Activated CD8-positive, alpha-beta memory T cell treated with anti-CD3 and anti-CD28 coated beads, Interleukin-2, amount 50 U/mL, for 1 hour (primary cell): ENCODE measurements around the gene KCNG2.

Source experiments
- DNase-seq: peaks from one replicate; pipeline ENCODE4 v3.0.0-alpha.2; 2020; ENCODE audit errors: extremely low read depth

Gene KCNG2

DNA sequence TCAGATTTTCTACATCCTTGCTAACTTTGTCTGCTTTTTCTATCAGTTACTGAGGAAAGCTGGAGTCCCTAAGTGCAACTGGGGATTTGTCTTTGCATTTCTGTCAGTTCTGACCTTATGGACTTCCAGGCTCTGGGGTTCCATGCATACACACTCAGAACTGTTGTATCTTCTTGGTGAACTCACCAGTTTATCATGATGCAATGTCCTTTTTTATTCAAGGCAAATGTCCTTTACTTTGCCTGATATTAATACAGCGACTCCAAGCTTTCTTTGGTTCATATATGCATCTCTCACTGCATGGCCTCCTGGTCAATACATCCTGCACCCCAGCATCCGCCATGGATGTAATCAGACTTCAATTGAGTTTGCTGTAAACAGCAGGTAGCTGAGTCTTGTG is 109.0 kb downstream of the KCNG2 start:
- DNase-seq: no peak

DNA sequence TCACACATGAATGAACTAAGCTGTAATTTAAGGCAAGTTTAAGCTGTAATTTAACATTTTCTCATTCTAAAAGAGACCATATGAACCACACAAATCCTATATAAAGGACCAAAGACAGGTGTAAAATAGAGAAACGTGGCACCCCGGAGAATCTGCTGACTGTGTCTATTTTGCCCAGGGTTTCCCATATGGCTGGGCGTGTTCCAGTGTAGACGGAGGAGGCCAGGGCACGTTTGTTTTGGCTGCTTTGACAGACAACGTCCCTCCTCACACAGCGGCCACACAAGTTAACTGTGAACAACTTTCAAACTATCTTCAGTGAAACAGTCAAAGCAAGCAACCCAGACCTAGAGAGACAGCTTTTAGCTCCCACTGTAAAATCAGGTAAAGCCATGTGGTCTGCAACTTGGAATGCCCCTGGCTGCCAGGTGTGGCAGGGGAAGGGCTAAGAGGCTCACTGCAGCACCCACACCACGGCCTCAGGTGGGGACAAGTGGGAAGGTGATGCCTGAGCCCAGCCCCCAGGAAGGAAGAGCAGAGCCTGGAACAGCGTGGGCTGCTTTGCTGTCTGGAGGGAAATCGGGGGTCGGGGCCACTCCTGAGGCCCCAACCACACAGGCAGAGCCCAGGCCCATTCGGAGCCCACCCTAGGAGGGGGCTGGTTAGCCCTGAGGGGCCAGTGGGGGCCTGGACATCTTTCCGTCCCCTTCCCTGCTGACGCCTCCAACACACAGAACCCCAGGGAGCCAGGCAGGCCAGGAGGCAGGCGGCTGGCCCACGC is 113.0 kb downstream of the KCNG2 start:
- DNase-seq: no peak

- no peak for DNase-seq
Observed at GRCh38 chr18:79911344-79912270, 113.9 kb downstream of the KCNG2 start.

DNA sequence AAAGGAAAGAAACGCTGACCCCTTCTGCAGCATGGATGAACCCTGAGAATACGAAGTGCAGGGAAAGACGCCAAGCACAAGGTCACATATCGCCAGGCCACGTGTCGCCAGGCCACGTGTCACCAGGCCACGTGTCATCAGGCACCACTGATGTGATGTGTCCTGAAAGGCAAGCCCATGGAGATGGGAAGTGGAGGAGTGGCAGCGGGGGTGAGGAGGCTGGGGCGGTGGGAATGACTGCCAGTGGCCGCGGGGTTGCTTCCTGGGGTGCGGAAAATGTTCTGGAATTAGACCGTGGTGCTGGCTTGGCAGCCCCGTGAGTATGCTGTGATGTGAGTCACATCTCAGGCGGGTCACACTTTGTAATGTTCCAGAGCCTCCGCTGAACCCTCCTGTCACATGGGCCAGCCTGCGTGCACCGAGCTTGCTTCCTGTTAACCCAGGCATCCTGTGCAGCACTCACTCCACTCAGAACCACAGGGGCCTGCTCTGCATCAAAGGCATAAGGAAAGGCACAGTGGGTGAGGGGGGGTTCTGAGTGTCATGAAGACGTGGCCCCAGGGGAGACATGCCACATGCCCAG is 114.8 kb downstream of the KCNG2 start:
- DNase-seq: peak; percentile 34

- no peak for DNase-seq
Observed at GRCh38 chr18:79912994-79913831, 115.5 kb downstream of the KCNG2 start.

- DNase-seq: no peak
Observed at GRCh38 chr18:79914614-79915160, 116.9 kb downstream of the KCNG2 start.

DNA sequence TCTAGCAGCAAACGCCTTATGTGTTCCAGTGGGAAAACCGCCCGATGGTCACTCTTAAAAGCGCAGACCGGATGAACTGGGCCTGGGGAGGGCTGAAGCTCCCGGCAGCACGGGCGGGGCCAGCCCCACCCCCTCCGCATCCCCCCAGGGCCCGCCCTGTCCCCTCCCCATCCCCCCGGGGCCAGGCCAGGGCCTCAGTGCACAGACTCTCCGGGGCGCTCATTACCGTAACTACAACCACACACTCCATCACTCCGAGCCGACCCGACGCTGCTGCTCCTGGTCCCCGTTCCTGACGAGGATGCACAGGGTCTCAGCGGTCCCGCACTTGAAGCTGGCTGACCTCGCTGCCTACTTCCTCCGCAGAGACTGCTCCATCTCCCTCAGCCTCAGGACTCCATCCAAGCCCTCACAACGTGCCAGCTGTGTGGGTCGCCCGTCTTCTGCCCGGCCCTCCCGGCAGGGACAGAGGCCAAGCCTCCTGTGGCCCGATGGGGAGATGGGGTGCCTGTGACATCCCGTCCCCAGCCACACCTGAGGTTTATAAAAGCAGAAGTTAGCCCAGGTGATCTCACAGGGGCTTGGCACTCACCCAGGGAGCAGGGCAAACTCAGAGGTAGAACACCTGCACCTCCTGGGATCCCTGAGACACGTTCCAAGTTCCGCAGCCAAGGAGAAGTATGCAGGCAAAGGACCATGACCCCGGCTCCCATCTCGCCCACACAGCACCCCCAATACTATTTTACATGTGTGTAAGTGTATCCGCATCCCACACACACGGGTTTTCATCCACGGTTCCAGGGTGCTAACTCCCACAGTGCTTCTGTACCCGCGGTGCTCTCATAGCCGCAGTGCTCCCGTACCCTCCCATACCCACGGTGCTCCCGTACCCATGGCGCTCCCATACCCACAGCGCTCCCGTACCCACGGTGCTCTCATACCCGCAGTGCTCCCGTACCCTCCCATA is 117.7 kb downstream of the KCNG2 start:
- DNase-seq: no peak

GRCh38 chr18:79916128-79916494 is 118.4 kb downstream of the KCNG2 start:
- DNase-seq: no peak

GRCh38 chr18:79916546-79917168 is 118.9 kb downstream of the KCNG2 start:
- no peak for DNase-seq

GRCh38 chr18:79917169-79917852 is 119.6 kb downstream of the KCNG2 start:
- DNase-seq: no peak

DNA sequence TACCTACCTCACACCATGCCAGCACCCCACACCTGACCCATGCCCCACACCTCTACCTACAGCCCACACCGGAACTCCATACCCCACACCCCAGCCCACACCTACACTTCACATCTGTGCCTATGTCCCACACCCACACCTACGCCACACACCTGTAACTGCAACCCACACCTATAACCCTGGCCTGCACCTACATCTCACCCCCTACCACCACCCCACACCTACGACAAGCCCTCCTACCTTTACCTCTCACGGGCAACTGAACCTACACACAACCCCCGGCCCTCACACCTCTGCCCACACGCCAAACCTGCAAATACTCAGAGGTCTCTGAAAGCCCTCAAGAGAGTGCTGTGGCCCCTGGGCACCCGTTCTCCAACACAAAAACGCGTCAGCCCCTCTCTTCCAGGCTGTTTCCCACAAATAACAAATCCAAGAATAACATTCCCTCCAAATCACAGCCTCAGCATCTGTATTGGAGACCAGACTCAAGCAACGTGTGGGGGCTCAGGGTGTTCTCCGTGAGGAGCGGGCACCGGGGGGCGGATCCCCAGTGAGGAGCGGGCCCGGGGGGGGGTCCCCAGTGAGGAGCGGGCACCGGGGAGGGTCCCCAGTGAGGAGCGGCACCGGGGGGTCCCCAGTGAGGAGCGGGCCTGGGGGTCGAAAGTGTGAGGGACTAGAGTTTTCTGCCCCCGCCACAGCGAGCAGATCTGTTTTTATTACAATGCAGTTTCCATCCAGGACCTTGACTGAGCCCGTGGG is 120.3 kb downstream of the KCNG2 start:
- DNase-seq: no peak

- no peak for DNase-seq
Observed at GRCh38 chr18:79918615-79919011, 120.9 kb downstream of the KCNG2 start.

DNA sequence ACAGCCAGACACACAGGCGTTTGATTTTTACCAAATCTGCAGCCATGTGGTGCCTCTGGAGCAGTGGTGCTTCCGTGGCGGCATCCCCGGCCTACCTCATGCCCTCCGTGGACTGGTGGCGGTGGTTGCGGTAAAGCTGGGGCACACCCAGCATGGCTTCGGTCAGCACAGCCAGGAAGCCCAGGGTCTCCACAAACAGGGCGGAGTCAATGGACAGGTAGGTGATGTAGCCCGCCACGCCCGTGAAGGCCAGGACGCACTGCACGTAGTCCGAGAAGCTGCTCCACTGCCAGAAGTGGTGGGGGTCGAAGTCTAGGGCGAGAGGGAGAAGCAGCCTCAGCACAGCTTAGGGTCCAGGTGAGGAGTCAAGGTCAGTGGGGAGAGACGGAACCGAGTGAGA is 121.4 kb downstream of the KCNG2 start:
- no peak for DNase-seq

- DNase-seq: no peak
Observed at GRCh38 chr18:79921984-79922965, 124.5 kb downstream of the KCNG2 start.

GRCh38 chr18:79922971-79923411 is 125.3 kb downstream of the KCNG2 start:
- DNase-seq: no peak

GRCh38 chr18:79923896-79924585 is 126.3 kb downstream of the KCNG2 start:
- DNase-seq: no peak
